ENCODE results near the gene OSGEP. TPM values are rescaled to one million over a fixed set of nuclear protein-coding genes. Genes with fewer than 3 reads are reported as not detected.

The OSGEP gene
- total RNA-seq, 2 donors from 2014 or later = 66.2 to 108 TPM

DNA sequence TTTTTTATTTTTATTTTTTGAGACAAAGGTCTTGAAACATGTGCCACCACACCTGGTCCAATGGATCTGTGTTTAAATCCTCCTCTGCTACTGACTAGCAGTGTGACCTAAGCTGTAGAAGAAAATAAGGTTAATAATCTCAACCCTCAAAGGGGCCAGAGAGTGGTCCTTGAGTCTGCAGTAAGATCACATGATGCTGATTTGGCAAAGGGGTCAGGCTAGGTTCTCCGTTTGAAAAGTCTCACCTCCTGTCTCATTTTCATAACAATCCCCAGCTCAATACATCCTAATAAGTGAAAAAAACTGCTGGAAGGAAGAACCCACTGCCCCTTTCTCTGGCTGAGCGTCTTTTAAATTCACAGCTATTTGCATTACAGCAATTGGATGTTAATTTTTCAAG is 33.3 kb downstream of the OSGEP start:
- no peaks in the 10 kb centered on the region for H3K4me1 ChIP-seq (ENCODE audit: control insufficient read depth in 1 of 2, low read depth in 2 of 2)
- no peak for DNase-seq (ENCODE audit: low spot score)
- ATAC-seq (ENCODE audit: insufficient number of reproducible peaks, low FRiP score, low read depth) = no peak
- H3K27ac ChIP-seq = no peak overlapping the region
- TF ChIP-seq, protein P1, sequence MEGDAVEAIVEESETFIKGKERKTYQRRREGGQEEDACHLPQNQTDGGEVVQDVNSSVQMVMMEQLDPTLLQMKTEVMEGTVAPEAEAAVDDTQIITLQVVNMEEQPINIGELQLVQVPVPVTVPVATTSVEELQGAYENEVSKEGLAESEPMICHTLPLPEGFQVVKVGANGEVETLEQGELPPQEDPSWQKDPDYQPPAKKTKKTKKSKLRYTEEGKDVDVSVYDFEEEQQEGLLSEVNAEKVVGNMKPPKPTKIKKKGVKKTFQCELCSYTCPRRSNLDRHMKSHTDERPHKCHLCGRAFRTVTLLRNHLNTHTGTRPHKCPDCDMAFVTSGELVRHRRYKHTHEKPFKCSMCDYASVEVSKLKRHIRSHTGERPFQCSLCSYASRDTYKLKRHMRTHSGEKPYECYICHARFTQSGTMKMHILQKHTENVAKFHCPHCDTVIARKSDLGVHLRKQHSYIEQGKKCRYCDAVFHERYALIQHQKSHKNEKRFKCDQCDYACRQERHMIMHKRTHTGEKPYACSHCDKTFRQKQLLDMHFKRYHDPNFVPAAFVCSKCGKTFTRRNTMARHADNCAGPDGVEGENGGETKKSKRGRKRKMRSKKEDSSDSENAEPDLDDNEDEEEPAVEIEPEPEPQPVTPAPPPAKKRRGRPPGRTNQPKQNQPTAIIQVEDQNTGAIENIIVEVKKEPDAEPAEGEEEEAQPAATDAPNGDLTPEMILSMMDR (IDR thresholded peaks at IDR 0.05) = no peak
- no peaks in the 10 kb centered on the region for H3K27me3 ChIP-seq (replicated peaks; ENCODE audit: insufficient read depth)
- no peaks in the 10 kb centered on the region for H3K36me3 ChIP-seq
- H3K9me3 ChIP-seq = no peaks in the 10 kb centered on the region
- no peak overlapping the region for H3K4me3 ChIP-seq

DNA sequence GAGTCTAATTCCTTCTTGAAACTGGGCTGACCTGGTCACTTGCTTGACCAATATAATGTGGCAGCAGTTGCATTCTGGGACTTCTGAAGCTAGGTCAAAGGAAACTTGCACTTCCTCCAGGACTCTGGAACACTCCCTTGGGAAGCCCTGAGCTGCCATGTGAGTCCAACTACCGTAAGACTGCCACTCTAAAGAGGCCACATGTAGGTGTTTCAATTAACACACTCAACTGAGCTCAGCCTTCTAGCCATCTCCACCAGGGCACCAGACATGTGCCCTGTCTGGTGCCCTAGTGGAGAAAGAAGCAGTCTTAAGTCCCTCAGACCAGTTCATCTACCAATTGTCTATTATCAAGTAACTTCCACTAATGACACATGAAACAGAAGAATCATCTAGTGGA is 35.2 kb downstream of the OSGEP start:
- H3K4me1 ChIP-seq (ENCODE audit: control insufficient read depth in 1 of 2, low read depth in 2 of 2) = peaks cover 0 to 3% of the 10 kb centered on the region in 2 donors
- H3K27me3 ChIP-seq (replicated peaks; ENCODE audit: insufficient read depth) = no peaks in the 10 kb centered on the region
- ATAC-seq (ENCODE audit: insufficient number of reproducible peaks, low FRiP score, low read depth) (no peak), DNase-seq (ENCODE audit: low spot score) (no peak)
- TF ChIP-seq, protein P1 (IDR thresholded peaks at IDR 0.05) = no peak
- H3K27ac ChIP-seq = no peak overlapping the region
- H3K4me3 ChIP-seq = no peak overlapping the region
- H3K36me3 ChIP-seq = no peaks in the 10 kb centered on the region
- no peaks in the 10 kb centered on the region for H3K9me3 ChIP-seq

DNA sequence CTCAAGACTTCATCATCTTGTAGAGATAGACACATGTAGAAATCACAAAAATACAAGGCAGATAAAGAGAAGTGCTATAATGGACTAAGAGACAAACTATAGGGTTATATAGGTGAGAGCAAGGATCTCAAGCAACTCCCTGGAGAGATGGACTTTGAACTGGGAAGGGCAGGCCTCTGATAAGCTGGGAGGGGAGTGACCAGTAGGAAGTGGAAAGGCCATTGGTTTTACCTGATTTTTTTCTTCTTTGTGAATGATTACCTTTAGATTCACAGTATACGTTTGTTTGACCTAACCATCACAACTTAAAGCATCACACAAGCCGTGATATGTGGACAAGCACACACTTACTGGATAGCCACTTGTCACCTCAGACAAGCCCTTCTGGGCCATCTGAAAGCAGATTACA is 36.1 kb downstream of the OSGEP start:
- Histone ChIP-seq H3K4me1 (ENCODE audit: control insufficient read depth in 1 of 2, low read depth in 2 of 2) (peaks cover 0 to 3% of the 10 kb centered on the region in 2 donors), H3K27me3 (replicated peaks; ENCODE audit: insufficient read depth) (no peaks in the 10 kb centered on the region), H3K4me3 (no peak overlapping the region), H3K9me3 (no peaks in the 10 kb centered on the region), H3K36me3 (no peaks in the 10 kb centered on the region), H3K27ac (no peak overlapping the region)
- TF ChIP-seq, protein P1 (IDR thresholded peaks at IDR 0.05) = no peak
- DNase-seq (ENCODE audit: low spot score) (no peak), ATAC-seq (ENCODE audit: insufficient number of reproducible peaks, low FRiP score, low read depth) (no peak)

DNA sequence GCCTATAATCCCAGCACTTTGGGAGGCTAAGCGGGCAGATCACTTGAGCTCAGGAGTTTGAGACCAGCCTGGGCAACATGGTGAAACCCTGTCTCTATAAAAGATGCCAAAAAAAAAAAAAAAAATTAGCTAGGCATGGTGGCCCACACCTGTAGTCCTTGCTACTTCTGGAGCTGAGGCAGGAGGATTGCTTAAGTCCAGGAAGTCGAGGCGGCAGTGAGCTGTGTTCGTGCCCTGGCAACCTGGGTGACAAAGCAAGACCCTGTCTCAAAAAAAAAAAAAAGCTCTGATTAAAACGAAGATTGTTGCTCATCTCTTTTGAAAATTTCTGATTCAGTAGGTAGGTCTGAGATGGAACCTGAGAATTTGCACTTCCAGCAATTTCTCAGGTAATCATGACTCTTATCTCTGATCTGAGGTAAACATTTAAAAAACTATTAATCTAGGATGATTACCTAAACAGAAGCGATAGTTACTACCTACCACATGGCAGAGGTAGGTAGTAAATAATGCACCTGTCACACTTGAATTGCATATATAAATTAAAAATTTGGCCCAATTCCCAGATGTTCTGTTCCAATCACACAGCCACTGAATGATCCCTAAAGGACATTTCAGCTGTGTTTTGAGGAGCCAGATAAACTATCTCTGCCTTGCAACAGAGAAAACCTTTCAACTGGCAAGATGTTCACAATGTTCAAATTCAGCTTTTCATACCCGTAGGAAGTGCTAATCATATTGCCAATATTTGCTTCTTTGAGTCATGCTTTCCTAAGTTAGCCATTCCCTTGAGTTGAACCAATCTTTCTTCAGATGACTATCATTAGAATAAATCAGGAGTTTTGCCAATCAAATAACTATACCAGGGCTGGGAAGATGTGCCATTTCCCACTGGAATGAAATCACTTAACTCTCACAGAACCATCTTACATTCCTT is 37.1 kb downstream of the OSGEP start:
- DNase-seq (ENCODE audit: low spot score) = no peak
- Histone ChIP-seq H3K27me3 (replicated peaks; ENCODE audit: insufficient read depth) (no peaks in the 10 kb centered on the region), H3K4me1 (ENCODE audit: control insufficient read depth in 1 of 2, low read depth in 2 of 2) (peaks cover 0 to 3% of the 10 kb centered on the region in 2 donors), H3K4me3 (no peak overlapping the region), H3K36me3 (no peaks in the 10 kb centered on the region), H3K27ac (no peak overlapping the region), H3K9me3 (no peaks in the 10 kb centered on the region)
- no peak for ATAC-seq (ENCODE audit: insufficient number of reproducible peaks, low FRiP score, low read depth)
- TF ChIP-seq, protein P1 (IDR thresholded peaks at IDR 0.05) = no peak

DNA sequence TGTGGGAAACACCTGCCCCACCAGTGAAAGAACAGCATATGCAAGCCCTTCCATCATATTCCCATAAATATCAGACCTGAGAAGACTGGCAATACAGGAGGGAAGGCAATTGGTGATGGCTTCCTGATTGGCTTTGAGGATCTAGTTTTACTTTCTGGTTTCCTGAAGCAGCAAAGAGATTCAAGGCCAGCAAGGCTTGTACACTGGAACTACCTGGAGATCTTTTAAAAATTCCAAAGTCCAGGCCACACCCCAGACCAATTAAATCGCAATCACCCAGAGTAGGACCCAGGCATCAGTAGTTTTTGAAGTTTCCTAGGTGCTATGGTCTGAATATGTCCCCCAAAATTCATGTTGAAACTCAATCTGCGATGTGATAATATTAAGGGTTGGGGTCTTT is 38.4 kb downstream of the OSGEP start:
- peaks cover 11 to 12% of the 10 kb centered on the region in 2 donors for H3K4me1 ChIP-seq (ENCODE audit: control insufficient read depth in 1 of 2, low read depth in 2 of 2)
- ATAC-seq (ENCODE audit: insufficient number of reproducible peaks, low FRiP score, low read depth) = no peak
- TF ChIP-seq, protein P1 (IDR thresholded peaks at IDR 0.05) = no peak
- H3K27ac ChIP-seq = peak overlapping the region in 1 of 2 donors; percentile 22
- DNase-seq (ENCODE audit: low spot score) = no peak
- H3K9me3 ChIP-seq = no peaks in the 10 kb centered on the region
- no peak overlapping the region for H3K4me3 ChIP-seq
- H3K36me3 ChIP-seq = no peaks in the 10 kb centered on the region
- no peaks in the 10 kb centered on the region for H3K27me3 ChIP-seq (replicated peaks; ENCODE audit: insufficient read depth)

All from thoracic aorta (tissue), 2 donors.